HCT116 (cell line): Measurements from ENCODE around the gene WWOX. TPM values are rescaled to one million over a fixed set of nuclear protein-coding genes. Genes with fewer than 3 reads are reported as not detected.

Experiments used
- ATAC-seq: fragments of 200-7000 bp; cut with Tn5 transposase; 2 replicates; pipeline ENCODE4 v1.9.1; 2020; ENCODE audit warnings: mild to moderate bottlenecking, moderate library complexity
- BruUV-seq: library from RNA; stranded (reverse); fragments of 400-500 nt; replicated peaks from 2 replicates; lab custom pipeline; 2021; lab: Mats Ljungman, UMichigan
- CTCF ChIA-PET: fragments of 300-600 bp; sonication (Branson Sonifier 250); formaldehyde crosslinking; loops from one replicate; lab custom pipeline; 2021; ENCODE audit warnings: antibody characterized with exemption; lab: Charles Lee
- POLR2A ChIA-PET: fragments of 300-600, 350-600 bp; sonication (Branson Sonifier 250); formaldehyde crosslinking; loops from one replicate; lab custom pipeline; 2021; ENCODE audit warnings: antibody characterized with exemption; lab: Charles Lee
- RAD21 ChIA-PET, 2 experiments: fragments of 300-600 bp; sonication (Branson Sonifier 250); formaldehyde crosslinking; loops; one replicate each; lab custom pipeline; 2023; ENCODE audit warnings: low total read pairs in 2 of 2; ENCODE audit not compliant: uncharacterized antibody in 2 of 2, unreplicated experiment in 2 of 2, low non-redundant PET in 1 of 2; lab: Charles Lee
- DNase-seq: peaks from one replicate; pipeline ENCODE4 v3.0.0-alpha.2; 2010; ENCODE audit warnings: low read depth, low spot score
- H2AFZ ChIP-seq: fragments of 200-600 bp; shearing (Covaris generic), sonication (generic); 2 replicates; pipeline ENCODE4 v1.6.1; 2017; ENCODE audit warnings: low read depth, mixed run types, mixed read lengths, antibody characterized with exemption, low read length; ENCODE audit not compliant: poor library complexity, severe bottlenecking
- H3K27ac ChIP-seq: 2 replicates; pipeline ENCODE4 v1.5.1; 2012; ENCODE audit warnings: low read depth, low read length
- H3K27me3 ChIP-seq: fragments of 200-600 bp; sonication (generic); 2 replicates; pipeline ENCODE4 v1.6.1; 2016; ENCODE audit warnings: mixed run types, low read length, mixed read lengths; ENCODE audit not compliant: insufficient read depth
- H3K36me3 ChIP-seq, 2 experiments: fragments of 200-500 bp in 1 of 2; fragments of 200-600 bp in 1 of 2; sonication (Bioruptor generic) in 1 of 2; sonication (generic) in 1 of 2; 2 replicates each; pipeline versions ENCODE4 v1.5.1 to v1.6.1; 2014 to 2016; ENCODE audit warnings: low read length in 2 of 2, inconsistent platforms in 1 of 2, mixed read lengths in 1 of 2, mixed run types in 1 of 2; ENCODE audit not compliant: insufficient read depth in 2 of 2, control insufficient read depth in 1 of 2
- H3K4me1 ChIP-seq, 2 experiments: fragments of 200-600 bp in 1 of 2; sonication (generic) in 1 of 2; 2 replicates each; pipeline versions ENCODE4 v1.5.1 to v1.6.1; 2012 to 2017; ENCODE audit warnings: low read length in 2 of 2, inconsistent platforms in 1 of 2, mild to moderate bottlenecking in 1 of 2, mixed read lengths in 1 of 2, mixed run types in 1 of 2, moderate library complexity in 1 of 2; ENCODE audit not compliant: insufficient read depth in 2 of 2, control insufficient read depth in 1 of 2
- H3K4me2 ChIP-seq: fragments of 200-600 bp; sonication (generic); 2 replicates; pipeline ENCODE4 v1.6.1; 2017; ENCODE audit warnings: mixed run types, low read length, mixed read lengths
- H3K4me3 ChIP-seq, 2 experiments: fragments of 200-600 bp in 1 of 2; sonication (generic) in 1 of 2; replicated peaks in 1 of 2; 2 replicates each; pipeline ENCODE4 v1.5.1; 2011 to 2016; ENCODE audit warnings: low read length in 2 of 2, control low read depth in 1 of 2, low read depth in 1 of 2, mild to moderate bottlenecking in 1 of 2, mixed read lengths in 1 of 2, mixed run types in 1 of 2
- H3K79me2 ChIP-seq: fragments of 200-600 bp; sonication (generic); 2 replicates; pipeline ENCODE4 v1.6.1; 2017; ENCODE audit warnings: mild to moderate bottlenecking, mixed run types, low read length, moderate library complexity, mixed read lengths; ENCODE audit not compliant: insufficient read depth
- H3K9ac ChIP-seq: fragments of 200-600 bp; sonication (generic); 2 replicates; pipeline ENCODE4 v1.6.1; 2016; ENCODE audit warnings: low read length, mixed read lengths
- H3K9me2 ChIP-seq: fragments of 200-600 bp; sonication (generic), shearing (Covaris generic); 2 replicates; pipeline ENCODE4 v1.6.1; 2017; ENCODE audit warnings: mixed run types, mild to moderate bottlenecking, moderate library complexity; ENCODE audit not compliant: insufficient read depth
- H3K9me3 ChIP-seq, 2 experiments: fragments of 200-500 bp in 1 of 2; fragments of 200-600 bp in 1 of 2; sonication (Bioruptor generic) in 1 of 2; sonication (generic) in 1 of 2; 2 replicates each; pipeline ENCODE4 v1.6.1; 2014 to 2017; ENCODE audit warnings: low read length in 2 of 2, mixed read lengths in 2 of 2, inconsistent platforms in 1 of 2, low read depth in 1 of 2, mild to moderate bottlenecking in 1 of 2, mixed run types in 1 of 2, moderate library complexity in 1 of 2; ENCODE audit not compliant: control insufficient read depth in 1 of 2, insufficient read depth in 1 of 2
- H4K20me1 ChIP-seq: fragments of 200-600 bp; sonication (generic), shearing (Covaris generic); 2 replicates; pipeline ENCODE4 v1.6.1; 2017; ENCODE audit warnings: mixed run types, mild to moderate bottlenecking, moderate library complexity; ENCODE audit not compliant: insufficient read depth
- CTCF ChIP-seq, 3 experiments: fragments of 200-600 bp in 1 of 3; sonication (generic) in 1 of 3; IDR thresholded peaks in 2 of 3; conservative IDR thresholded peaks in 1 of 3; 2 replicates each; pipeline ENCODE4 v1.5.1; 2012 to 2017; ENCODE audit warnings: low read depth in 2 of 3, low read length in 2 of 3, antibody characterized with exemption in 1 of 3, borderline replicate concordance in 1 of 3, control low read depth in 1 of 3, mild to moderate bottlenecking in 1 of 3, mixed read lengths in 1 of 3, mixed run types in 1 of 3, moderate library complexity in 1 of 3; ENCODE audit not compliant: insufficient read depth in 1 of 3
- EGR1 ChIP-seq: IDR thresholded peaks from 2 replicates; pipeline ENCODE4 v1.6.1; 2012; ENCODE audit warnings: low read depth
- ELF1 ChIP-seq: IDR thresholded peaks from 2 replicates; pipeline ENCODE4 v1.6.1; 2012; ENCODE audit warnings: low read depth, borderline replicate concordance
- EZH2phosphoT487 ChIP-seq: fragments of 200-600 bp; IDR thresholded peaks from 2 replicates; pipeline ENCODE4 v1.6.1; 2018; ENCODE audit warnings: antibody characterized with exemption, borderline replicate concordance
- JUND ChIP-seq: IDR thresholded peaks from 2 replicates; pipeline ENCODE4 v1.6.1; 2012
- MAX ChIP-seq: IDR thresholded peaks from 2 replicates; pipeline ENCODE4 v1.6.1; 2012
- POLR2AphosphoS5 ChIP-seq: IDR thresholded peaks from 2 replicates; pipeline ENCODE4 v1.6.1; 2011; ENCODE audit warnings: mild to moderate bottlenecking, low read depth, low read length, moderate library complexity
- REST ChIP-seq: IDR thresholded peaks from 2 replicates; pipeline ENCODE4 v1.6.1; 2012; ENCODE audit warnings: low read depth
- SRF ChIP-seq: IDR thresholded peaks from 2 replicates; pipeline ENCODE4 v1.6.1; 2012; ENCODE audit warnings: low read depth
- YY1 ChIP-seq: IDR thresholded peaks from 2 replicates; pipeline ENCODE4 v1.6.1; 2011; ENCODE audit warnings: low read length, low read depth, moderate library complexity, mild to moderate bottlenecking; ENCODE audit not compliant: insufficient replicate concordance; ENCODE audit errors: extremely low read depth
- ZBTB33 ChIP-seq: IDR thresholded peaks from 2 replicates; pipeline ENCODE4 v1.6.1; 2011; ENCODE audit warnings: mild to moderate bottlenecking, low read length, moderate library complexity; ENCODE audit not compliant: insufficient replicate concordance; ENCODE audit errors: extremely low read depth
- ZNF274 ChIP-seq: fragments of 200-500 bp; sonication (Bioruptor generic); IDR thresholded peaks from 2 replicates; pipeline ENCODE4 v1.6.1; 2014; ENCODE audit warnings: mild to moderate bottlenecking, low read depth, low read length, inconsistent platforms
- intact Hi-C: fragments of 100-400 bp; cut with micrococcal nuclease; formaldehyde crosslinking; loops from 2 replicates; pipeline ENCODE4 v1.10.0; 2022
- total RNA-seq: library from RNA; stranded (reverse); gene quantifications from one replicate; pipeline ENCODE4 v1.2.1, GENCODE V29; 2021; ENCODE audit not compliant: unreplicated experiment

WWOX gene
- total RNA-seq, 1 experiment from 2014 or later: 13.7 TPM

GRCh38 chr16:78926723-78927210 is 827.3 kb downstream of the WWOX start:
- RAD21 ChIA-PET: no interaction called here

More at GRCh38 chr16:78926723-78927210, 827.3 kb downstream of the WWOX start:
- no peaks in the 10 kb centered on the region for H3K36me3 ChIP-seq
- DNase-seq (no peak), ATAC-seq (no peak)
- no peak overlapping the region for H3K4me2 ChIP-seq
- H3K79me2 ChIP-seq: no peaks in the 10 kb centered on the region
- H3K27ac ChIP-seq: no peak overlapping the region
- no peak overlapping the region for H3K9ac ChIP-seq
- H3K4me1 ChIP-seq: no peaks in the 10 kb centered on the region
- H3K9me2 ChIP-seq: no peaks in the 10 kb centered on the region
- H2AFZ ChIP-seq: no peak overlapping the region
- POLR2A ChIA-PET: no interaction called here
- TF ChIP-seq YY1 (no peak), ZBTB33 (no peak), POLR2AphosphoS5 (no peak), CTCF (IDR thresholded peaks at IDR 0.05 in 2 of 3, conservative IDR thresholded peaks at IDR 0.05 in 1 of 3; ENCODE audit: borderline replicate concordance in 1 of 3, insufficient read depth in 1 of 3, low read depth in 2 of 3, low read length in 2 of 3) (no peak), ELF1 (no peak), ZNF274 (no peak), MAX (no peak), EZH2phosphoT487 (no peak), EGR1 (no peak), JUND (no peak), REST (no peak), SRF (no peak)
- H3K27me3 ChIP-seq: no peaks in the 10 kb centered on the region
- H4K20me1 ChIP-seq: no peaks in the 10 kb centered on the region
- CTCF ChIA-PET: no interaction called here
- intact Hi-C loops: loop anchor here (10.0 kb wide), 1 partner anchor 1538 kb away; no protein-coding TSS in a partner anchor
- peaks cover 8 to 16% of the 10 kb centered on the region in 2 experiments; a peak in 3 of 4 replicates for H3K9me3 ChIP-seq
- BruUV-seq: no TSS peak
- H3K4me3 ChIP-seq: no peak overlapping the region
